GM19397 (cell line): ENCODE results near the gene NRG3.
"Not testable (repeated sequence)": the region's sequence is repeated elsewhere in the genome, so short reads cannot be mapped to it uniquely, and the experiment has no call there.

Source experiments
- ATAC-seq: cut with Tn5 transposase; IDR thresholded peaks from one replicate; pipeline ENCODE4 v1.9.1; 2021; ENCODE audit warnings: mild to moderate bottlenecking, moderate library complexity; ENCODE audit not compliant: unreplicated experiment

NRG3 gene

DNA sequence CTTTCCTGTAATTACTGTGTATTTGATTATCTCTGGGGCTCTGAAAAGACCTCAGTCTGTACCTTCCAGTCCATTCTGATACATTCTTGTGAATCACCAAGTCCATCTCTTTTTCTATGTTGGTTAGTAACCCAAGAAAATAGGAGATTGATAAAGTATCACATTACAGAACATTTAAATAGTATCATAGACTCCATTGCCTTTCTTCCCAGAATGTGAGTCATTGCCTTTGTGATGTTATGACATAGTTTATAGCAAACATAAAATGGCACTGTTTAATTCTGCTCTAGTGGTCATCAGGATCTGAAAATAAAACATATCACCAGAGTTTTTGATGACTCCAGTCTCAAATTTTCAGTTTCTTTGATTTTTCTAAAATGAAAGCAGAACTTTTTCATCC, 78.4 kb downstream of the NRG3 start:
- ATAC-seq = no peak

DNA sequence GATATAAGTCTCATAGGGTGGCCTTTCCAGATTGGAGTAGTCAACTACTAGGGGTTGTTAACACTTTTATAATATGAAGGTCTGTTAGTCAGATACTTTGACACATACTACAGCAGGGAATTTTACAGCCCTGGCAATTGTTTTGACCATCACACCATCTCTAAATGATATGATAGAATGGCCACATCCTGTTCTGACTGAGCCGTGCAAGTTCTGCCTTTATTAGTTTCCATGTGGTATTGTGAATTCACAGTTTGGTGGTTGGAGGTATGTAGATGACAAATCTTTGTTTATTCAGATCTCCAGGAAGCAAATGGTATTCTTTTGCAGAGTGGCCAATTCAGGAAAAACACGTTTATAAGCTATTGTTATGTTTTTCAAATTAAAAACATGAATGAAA, 83.0 kb downstream of the NRG3 start:
- ATAC-seq = no peak

DNA sequence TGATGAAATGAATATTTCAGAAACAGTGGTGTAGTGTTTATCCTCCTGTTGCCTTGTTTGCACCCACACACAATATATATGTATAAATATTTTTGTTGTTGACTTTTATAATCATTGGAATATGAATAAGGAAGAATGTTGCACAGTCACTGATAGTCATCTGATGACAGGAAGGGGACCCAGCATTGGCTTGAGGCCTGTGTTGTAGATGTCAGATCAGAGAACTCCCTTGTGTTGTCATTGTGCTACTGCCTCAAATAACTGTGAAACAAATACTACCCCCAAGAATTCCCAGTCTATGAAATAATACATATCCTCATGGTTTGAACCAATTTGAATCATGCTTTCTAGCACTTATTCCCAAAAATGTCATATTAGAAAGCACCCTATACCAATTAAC, 84.0 kb downstream of the NRG3 start:
- no peak for ATAC-seq

DNA sequence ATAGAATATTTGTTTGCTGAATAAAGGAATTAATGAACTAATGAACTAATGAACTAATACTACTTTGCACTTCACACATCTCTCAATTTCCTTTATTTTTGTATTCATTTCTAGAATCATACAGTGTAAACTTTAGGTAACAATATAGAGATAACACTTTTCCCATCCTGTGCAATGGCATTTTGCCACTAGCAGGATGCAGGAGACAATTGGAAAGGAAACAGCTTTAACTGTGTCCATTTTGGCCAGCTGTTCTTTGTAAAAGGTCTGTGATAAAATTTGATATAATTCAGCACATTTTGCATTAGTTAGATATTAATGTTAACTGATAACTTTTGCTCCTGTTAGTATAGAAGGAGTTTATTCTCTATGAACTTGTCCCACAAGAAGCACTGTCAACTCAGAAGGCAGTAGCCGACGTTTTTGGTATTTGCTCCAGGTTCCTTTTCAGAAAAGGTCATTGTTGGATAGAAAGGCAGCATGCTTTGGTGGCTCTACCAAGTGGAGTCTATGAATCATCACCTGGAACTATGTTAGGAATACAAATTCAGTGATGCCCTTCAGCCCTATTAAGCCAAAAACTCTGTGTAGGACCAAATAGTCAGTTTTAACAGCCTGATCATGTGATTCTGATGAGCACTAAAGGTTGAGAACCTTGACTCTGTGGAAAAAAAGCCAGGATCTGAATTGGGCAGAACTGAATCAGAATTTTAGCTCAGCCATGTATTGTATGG, 86.6 kb downstream of the NRG3 start:
- no peak for ATAC-seq

DNA sequence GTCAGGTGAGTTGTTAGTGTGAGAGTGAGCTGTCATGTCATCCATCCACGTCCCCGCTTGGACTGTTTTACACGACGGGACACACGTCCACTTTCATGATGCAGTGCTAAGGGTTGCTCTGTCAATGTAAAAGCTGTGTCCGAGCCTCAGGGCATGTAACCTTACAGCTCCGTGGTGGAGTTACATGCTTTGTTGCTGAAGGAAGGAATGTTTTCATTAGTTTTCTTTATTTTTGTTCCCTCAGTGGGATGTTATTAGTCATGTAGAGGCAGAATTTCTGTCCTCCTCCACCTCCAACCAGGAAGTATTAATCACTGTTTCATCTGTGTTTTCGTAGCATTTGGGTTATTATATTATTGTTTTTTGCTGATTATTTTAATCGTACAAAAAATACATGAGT, 88.6 kb downstream of the NRG3 start:
- ATAC-seq = no peak

DNA sequence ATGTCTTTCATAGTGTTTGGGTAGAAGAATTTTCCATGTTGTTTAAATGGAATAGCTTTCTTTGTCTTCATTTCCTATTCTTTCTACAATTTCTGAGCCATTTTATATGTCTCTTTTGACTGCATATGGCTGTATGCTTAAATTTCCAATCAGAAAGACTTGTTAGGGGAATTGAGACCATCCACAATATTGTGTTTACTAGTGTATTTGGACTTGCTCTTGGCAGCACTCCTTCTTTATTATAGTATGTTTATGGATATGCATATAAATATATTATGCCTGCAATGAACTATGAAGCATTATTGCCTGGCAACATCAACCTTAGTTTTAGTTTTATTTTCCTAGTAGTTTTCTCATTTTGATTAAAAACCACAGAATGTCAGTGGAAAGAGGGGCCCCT, 92.7 kb downstream of the NRG3 start:
- ATAC-seq = no peak

DNA sequence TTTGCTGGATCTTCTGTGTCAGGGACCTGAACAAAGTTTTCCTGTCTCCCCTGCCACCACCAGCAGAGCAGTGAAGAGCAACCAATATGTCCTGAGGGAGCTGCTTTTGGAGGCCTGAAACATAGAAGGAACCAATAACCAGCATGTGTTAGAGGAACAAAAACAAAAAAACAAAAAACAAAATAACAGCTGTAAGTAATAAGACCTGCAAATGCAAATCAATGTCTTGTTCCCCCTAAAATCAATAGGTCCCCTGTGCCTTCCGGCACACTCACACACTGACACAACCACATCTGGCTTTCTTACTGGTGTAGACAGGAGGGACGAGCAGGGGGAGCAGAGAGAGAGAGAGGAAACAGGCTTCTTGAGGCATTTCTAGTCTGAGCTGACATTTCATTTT, 94.1 kb downstream of the NRG3 start:
- ATAC-seq = no peak

DNA sequence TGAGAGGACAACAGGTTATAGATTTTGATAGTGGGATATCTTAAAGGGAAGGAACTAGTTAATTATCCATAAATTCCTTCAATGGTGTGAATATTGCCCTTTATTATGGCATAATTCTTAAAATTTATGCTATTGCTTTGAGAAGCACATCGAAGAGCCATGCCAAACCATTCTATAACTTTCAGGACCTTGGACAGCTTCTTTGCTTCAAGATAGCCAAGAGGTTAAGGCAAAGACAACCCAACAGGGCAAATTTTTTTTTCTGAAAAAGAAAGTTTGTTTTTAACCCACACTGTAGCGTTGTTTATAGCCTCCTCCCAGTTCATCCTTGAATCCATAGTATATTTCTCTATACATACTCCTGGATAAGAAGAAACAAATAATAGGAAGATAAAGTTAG, 103.2 kb downstream of the NRG3 start:
- ATAC-seq = no peak

DNA sequence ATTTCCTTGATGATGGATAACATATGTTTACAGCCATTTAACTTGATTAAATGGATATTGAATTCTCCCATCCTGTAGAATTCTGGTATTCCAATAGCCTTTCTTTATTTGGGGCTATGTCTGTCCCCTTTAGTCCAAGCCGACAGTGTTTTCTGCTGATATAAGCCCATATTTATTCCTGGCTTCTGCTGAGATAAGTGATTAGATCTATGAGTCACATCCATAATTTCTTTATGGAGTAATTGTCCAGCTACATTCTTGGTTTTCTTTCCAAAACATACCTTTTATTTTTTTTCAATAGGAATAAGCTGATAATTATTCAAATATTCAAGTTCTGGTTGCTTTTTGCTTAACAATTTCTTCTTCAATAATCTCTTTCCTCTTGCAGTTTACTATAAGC, 106.7 kb downstream of the NRG3 start:
- ATAC-seq = no peak

DNA sequence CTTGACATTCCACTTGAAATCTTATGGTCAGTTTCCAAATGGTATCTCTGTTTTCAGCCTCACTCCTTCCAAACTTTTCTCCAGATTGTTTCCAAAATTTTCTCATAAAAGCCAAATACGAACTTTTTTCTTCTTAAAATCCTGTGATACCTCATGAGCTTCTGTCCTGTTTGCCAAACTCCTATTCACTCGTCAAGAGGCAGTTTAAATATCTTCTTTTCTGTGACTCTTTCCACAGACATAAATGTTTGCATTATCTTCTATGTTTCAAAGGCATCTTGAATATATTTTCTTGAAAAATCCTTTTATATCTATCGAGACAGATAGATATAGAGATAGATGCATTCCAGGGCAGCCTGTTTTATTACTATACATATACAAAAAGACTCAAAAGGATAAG, 109.4 kb downstream of the NRG3 start:
- no peak for ATAC-seq

DNA sequence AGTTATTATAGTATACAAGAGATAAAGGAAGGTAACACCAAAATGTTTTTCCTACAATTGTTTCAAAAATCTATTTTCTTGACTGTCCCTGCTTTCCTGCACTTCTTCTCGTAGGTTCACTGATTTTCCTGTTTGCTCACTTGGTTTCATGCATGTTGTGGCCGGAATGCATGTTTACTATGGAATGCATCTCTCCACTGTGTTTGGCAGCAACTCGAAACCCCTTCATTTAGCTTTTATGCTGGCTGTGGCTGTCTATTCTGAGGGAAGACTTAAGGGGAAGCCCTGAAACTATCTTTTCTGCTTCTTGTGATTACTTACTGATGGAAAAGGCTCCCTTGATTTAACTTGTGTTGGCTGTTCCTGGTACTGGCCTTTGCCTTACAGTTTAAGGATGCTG, 120.3 kb downstream of the NRG3 start:
- ATAC-seq = no peak

DNA sequence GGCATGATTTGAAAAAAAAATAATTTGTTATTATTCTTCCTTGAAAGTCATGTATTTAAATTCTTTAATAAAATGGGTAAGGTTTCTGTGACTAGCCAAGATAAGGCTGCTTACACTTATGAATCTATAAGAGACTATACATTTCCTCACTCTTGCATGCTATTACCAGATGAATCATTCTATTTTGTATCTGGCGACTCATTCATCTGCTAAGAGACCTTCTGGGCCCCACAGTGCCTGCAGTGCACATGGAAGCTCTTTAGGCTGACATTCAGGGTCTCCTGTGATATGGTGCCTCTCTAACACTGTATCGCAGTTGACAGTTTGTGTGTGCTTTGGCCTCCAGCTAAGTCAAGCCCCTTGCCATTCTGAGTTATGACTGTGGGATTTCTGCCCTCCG, 121.9 kb downstream of the NRG3 start:
- no peak for ATAC-seq

DNA sequence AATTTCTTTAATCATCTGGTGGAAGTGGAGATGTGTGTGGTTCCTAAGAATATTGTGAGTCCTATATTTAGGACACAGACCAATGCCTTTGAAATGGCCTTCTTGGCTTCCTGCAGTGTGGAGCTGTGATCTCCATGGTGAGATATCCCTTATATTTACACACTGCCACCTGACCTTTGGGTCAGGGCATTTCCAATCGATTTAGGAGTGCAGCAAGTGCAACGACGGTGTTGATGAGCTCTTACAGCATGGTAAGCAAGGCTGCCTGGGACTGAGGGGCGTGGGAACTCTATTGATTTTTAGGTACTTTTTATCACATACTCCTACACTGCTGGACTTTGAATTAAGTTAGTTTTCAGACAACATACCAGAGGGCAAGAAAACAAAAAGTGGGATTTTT, 146.0 kb downstream of the NRG3 start:
- no peak for ATAC-seq

DNA sequence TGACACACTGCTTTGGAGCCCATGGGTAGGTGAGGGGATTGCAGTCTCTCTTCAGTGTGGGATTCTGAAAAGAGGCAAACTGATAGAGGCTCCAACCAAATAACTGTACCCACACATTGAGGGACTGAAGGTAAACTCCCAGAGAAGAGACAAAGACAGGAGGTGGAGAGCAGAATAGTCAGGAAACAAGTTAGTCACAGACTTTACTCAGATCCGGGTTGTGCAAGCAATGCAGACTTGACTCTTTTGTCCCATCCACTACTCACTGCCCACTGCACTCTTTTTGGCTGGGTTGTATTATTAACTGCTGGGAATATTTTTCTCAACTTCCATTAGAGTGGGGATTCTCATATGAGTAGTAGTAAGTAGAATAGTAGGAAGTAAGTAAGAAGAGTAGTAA, 152.7 kb downstream of the NRG3 start:
- no peak for ATAC-seq

DNA sequence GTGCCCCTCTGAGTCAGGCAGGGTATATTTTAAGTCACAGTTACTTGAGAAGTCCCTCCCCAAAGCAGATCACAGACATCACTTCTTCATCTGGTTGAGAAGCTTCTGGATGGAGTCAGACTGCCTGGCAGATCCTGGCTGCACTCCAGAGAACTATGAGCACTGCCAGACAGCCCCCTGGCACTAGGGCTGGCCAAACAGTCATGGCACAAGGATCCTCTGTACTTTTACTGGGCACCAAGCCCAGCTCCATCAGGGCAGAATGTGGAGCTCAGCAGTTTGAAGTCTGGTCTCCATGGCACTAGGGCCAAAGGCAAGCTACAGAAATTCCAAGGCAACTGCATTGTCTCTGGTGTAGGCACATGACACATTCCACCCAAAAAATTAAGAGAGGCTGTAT, 162.1 kb downstream of the NRG3 start:
- no peak for ATAC-seq

DNA sequence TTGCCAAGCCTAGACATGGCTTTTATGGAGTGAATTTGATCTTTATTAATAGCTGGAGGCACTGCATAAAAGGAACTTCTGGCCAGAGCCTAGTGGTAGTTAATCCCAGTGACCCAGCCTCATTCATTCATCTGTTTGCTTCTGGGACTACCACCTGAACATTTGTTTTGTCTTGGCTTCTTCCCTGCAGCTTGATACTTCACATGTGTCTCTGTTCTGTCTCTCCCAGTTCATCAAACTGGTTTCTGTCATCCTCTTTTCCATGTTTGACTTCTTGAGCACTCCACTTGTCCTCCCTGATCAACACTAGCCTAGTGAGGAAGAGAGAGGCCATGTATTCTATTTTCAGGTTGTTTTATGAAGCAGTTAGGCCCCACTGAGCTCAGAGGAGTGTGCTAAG, 163.6 kb downstream of the NRG3 start:
- ATAC-seq = no peak

DNA sequence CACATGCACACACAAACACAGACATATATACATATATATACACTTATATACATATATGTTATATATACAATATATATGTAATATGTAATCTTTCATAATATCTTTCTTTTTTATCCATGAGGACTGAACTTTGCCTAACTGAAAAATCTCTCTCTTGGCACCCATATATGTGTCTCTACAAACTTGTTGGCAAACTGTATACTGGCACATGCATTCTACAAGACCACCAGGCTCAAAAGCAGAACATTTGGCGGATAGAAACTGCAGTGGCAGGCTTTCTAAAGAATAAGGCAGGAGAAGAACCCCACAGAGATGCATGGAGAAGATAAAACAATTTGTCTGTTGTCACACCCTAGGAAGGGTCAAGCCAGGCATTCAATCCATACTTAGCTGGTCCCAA, 165.3 kb downstream of the NRG3 start:
- ATAC-seq = no peak

DNA sequence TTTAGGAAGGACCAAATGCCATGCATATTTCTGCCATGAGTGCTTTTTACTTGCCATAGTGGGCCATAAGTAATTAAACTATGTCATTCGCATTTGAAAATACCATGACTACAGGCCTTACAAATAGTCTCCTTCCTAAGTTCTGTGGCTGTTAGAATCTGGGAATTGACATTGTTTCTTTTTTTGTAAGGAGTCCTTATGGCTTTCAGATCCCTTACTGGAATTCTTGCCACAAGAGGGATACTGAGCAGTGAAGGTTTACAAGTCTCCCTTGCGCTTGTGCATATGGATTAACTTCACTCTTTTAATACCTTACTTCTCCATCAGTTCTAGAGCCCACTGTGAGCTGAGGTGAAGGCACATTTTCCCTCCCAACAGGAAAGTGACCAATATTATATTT, 166.0 kb downstream of the NRG3 start:
- no peak for ATAC-seq

DNA sequence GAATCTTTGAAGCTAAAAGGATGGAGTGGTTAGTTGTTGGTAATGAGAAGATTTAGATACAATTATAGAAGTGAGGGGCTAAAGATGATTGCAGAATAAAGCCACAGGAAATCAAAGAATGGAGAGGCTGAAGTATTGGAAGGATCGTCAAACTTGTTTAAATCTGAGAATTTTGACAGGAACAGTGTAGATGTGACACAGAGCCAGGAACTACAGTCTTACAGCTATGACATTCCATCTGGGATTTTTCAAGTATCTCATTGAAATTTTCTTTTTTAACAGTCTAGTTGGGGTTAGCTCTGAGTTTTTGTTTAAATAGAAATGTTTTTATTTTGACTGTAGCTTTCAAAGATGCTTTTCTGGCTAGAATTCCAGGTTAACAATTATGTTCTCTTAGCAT, 181.4 kb downstream of the NRG3 start:
- ATAC-seq = no peak

DNA sequence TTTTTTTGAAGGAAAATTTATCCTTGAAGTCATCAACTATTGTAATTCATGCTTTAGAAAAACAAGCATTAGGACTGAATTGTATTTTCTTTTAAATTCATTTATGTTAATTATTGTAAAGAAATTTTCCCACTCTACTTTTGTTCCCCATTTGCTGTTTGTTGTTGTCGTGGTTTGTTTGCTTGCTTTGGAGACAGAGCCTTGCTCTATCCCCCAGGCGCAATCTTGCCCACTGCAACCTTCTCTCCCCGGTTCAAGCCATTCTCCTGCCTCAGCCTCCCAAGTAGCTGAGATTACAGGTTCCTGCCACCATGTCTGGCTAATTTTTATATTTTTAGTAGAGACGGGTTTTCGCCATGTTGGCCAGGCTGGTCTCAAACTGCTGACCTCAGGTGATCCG, 192.2 kb downstream of the NRG3 start:
- not testable (repeated sequence) for ATAC-seq

DNA sequence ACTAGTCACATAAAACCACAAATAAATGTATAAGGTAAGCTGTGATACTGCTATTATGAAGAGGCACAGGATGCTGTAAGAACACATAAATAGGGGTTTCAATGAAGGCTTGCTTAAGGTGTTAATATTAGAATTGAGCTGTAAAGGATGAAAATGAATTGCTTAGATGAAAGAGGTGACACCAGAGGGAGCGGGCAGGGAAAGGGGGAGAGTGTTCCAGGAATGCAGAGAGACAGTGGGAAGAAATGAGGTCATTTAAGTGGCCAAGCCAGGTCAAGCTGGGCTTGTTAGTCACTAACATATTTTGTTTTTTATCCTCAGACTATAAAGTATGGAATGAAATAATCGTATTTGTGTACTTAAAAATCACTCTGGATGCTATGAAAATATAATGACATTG, 193.5 kb downstream of the NRG3 start:
- no peak for ATAC-seq

DNA sequence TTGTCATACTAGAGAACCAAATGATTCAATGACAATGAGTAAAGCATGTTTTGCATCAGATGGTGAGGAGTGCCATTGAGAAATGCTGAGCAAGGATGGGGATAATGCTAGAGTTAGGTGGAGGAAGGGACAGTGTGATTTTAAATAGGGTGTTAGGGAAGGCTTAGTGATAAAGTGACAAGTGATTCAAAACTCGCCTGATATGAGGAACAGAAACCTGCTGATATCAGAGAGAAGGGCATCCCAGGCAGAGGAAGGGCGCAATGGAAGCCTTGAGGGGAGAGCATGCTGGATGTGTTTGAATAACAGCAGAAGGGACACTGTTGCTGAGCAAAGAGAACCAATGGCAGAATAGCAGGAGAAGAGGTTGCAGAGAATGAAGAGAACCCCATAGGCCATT, 196.2 kb downstream of the NRG3 start:
- no peak for ATAC-seq

DNA sequence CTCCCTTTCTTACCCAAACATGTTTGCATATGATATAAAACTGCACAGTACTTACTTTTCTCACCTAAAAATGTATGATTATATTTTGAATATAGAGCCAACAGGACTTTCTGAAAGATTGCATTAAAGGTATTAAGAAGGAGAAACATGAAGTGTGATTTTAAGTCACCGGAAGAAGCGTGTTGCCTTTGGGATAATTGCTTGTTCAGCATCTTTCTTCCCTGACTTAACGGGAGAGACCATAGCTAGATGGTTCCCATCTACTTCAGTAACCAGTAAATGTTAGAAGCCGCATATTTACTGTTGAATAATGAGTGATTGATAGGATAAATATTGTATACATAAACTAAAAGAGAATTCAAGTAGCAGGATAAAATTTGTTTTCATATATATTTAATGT, 197.1 kb downstream of the NRG3 start:
- no peak for ATAC-seq

DNA sequence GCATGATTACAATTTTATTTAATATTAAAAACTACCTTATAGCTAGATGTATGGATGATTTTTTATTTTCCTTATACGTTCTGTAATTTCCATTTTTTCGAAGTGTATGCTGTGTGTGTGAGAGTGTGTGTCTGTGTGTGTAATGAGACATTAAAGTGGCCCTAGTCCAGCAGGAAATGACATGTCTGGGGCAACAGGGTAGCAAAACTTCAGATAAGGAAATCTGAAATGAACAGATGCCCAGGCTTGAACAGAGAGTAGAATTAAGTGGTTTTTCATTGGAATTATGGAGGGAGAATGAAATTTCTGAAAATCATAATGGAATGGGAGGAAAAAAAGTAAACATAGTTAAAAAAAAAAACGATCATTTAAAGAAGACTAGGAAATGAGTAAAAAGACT, 200.6 kb downstream of the NRG3 start:
- no peak for ATAC-seq
